MV-4-11 (cell line): ENCODE data around the gene CPT1A.
A peak's percentile ranks its signal among the peaks of the same experiment; 100 is the strongest.
"Not testable (repeated sequence)": the region's sequence is repeated elsewhere in the genome, so short reads cannot be mapped to it uniquely, and the experiment has no call there.

ENCODE experiments used
- DNase-seq: peaks from one replicate; lab custom pipeline; 2025; lab: John Stamatoyannopoulos, UW

The CPT1A gene

GRCh38 chr11:68841718-68842426, at the start of gene CPT1A:
TSS of gene CPT1A (minus strand) at chr11:68841916. CDS start at chr11:68815474, 26,442 bp downstream.
- DNase-seq = peak; percentile 40

GRCh38 chr11:68890490-68891231, 48.9 kb upstream of the CPT1A start:
- no peak for DNase-seq

DNA sequence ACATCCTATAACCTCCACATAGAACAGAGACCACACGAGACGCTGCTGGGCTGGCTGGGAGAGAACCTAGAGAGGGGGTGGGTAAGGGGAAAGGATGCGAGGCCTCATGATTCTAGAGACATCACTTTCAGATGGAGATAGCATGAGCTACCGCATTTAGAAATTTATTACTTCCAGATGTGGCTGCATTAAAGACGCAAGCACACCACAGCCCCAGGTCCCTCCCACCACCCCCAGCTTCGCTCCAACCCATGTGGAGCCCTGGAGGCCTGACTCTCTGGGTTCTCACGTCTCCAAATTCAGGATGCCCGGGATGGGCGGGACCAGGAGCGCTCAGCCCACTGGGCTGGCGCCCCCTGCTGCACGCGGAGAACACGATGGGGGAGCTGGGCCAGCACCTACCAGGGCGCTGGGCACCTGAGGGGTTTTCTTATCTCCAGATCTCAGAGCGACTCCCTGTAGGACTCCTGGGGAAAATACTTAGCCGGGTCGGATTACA, 48.3 kb upstream of the CPT1A start:
- no peak for DNase-seq

GRCh38 chr11:68884827-68885226, 43.1 kb upstream of the CPT1A start:
- DNase-seq = not testable (repeated sequence)

- DNase-seq = no peak
Observed at GRCh38 chr11:68882391-68882790, 40.7 kb upstream of the CPT1A start.

GRCh38 chr11:68881320-68881719, 39.6 kb upstream of the CPT1A start:
- DNase-seq = no peak

GRCh38 chr11:68880851-68881250, 39.1 kb upstream of the CPT1A start:
- DNase-seq = no peak

- DNase-seq = no peak
Observed at GRCh38 chr11:68878022-68878421, 36.3 kb upstream of the CPT1A start.

- no peak for DNase-seq
Observed at GRCh38 chr11:68872216-68873003, 30.7 kb upstream of the CPT1A start.

DNA sequence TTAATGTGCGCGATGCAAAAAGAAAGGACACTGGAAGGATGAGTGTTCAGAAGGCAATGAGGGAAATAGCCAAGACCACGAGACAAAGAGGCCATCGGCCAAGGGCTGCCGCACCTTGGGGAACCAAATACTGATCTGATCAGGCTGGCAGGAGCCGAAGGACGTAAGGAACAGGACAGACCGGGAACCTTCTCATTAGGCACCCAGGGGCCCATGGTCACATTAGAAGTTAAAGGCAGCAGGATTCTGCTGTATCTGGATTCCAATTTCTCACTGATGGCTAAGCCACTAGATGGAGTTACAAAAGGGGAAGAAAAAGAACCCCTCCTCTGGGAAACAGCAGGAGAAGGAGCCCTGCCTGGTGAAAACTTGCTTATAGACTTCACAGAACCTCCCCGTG, 28.8 kb upstream of the CPT1A start:
- DNase-seq = peak; percentile 27

- DNase-seq = no peak
Observed at GRCh38 chr11:68868221-68868835, 26.6 kb upstream of the CPT1A start.

DNA sequence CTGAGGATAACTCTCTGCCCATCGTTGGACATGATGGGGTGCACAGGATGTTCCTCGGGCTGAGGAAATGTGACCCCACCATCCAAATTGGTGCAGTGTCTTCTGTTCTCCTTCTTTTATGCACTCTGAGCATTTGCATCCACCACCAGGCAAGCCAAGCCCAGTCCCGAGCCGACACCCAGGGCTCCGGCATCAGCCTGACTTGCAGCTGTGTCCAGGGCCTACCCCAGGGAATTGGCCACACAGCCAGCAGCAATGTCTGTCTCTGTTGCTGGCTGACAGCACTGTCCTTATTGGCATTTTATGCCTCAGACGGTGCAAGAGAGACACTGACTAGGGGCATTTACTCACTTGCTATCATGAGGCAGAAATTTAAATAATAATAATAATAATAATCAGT, 25.4 kb upstream of the CPT1A start:
- DNase-seq = no peak

- no peak for DNase-seq
Observed at GRCh38 chr11:68865241-68865640, 23.5 kb upstream of the CPT1A start.

DNA sequence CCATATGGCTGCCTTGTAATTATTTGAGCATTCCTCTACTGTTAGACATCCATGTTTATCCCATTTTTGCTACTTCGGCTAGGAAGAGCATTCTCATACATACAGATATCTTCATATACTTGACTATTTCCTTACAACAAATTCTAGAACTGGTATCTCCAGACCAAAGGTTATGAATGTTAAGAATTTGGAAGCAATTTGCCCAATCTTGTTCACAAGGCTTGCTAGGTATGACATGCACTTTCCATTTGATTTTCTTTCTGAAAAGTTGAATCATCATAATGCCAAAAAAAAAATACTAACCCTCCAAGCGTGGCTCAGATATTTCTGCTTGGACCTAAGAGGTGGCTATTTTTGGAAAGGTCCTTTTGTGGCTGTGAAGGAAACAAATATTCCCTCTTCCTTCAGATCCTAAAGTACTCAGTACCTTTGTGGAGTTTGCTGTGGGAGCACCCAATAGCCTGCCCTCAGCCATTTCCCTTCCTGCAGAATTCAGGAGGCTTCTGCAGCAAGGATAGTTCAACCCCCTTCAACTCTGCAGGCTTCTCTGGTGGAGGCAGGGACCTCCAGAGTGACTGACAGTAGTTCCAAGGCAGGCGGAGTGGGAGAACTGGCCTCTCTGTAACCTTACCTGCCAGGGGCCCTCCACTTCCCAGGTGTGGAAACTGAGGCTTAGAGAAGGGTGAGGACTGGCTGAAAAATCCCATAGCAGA, 22.0 kb upstream of the CPT1A start:
- DNase-seq = no peak

GRCh38 chr11:68862421-68862820, 20.7 kb upstream of the CPT1A start:
- DNase-seq = no peak

DNA sequence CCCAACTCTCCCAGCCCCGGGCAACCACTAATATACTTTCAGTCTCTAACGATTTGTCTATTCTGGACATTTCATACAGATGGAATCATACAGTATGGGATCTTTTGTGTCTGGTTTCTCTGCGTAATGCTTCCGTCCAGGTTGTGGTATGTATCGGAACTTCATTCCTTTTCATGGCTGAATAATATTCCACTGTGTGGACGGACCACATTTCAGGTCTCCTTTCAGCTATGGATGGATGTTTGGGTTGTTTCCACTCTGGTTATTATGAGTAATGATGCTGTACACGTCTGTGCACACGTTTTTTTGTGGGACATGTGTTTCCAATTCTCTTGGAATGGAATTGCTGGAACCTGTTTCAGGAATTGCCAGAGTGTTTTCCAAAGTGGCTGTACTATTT, 17.4 kb upstream of the CPT1A start:
- DNase-seq = no peak

DNA sequence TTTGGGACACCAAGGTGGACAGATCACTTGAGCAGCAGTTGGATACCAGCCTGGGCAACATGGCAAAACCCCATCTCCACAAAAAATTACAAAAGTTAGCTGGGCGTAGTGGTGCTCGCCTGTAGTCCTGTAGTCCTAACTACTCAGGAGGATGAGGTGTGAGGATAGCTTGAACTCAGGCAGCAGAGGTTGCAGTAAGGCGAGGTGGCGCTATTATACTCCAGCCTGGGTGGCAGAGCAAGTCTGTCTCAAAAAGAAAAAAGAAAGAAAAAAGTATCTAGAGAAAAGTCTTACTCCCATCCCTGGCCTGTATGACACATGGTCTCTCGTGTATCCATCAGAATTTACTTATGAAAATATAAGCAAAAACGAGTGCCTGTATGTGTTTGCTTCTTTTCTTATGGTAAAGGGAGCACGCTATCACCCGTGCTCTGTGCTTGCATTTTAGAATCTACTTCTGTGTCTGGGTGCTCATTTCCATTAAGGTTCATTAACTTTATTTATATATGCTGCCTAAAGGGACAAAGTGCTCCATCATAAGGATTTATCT, 15.4 kb upstream of the CPT1A start:
- no peak for DNase-seq

DNA sequence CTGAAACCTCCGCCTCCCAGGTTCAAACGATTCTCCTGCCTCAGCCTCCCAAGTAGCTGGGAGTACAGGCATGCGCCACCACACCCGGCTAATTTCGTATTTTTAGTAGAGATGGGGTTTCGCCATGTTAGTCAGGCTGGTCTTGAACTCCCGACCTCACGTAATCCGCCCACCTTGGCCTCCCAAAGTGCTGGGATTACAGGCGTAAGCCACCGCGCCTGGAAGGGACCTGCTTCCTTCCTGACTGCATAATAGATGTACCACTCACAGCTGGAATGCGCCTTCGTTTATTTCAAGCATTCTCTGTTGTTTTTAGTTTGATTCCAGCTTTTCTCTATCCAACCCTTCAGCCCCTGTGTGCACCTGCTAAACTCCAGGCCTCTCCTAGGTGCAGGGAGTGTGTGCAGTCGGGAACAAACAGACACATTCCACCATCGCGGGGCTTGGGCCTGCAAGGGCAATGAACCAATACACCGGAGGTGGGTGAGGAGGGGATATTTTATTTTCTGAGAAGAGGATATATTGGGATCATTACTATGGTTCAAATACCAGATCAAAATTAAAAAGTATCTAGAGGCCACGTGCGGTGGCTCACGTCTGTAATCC, 14.8 kb upstream of the CPT1A start:
- DNase-seq = not testable (repeated sequence)

DNA sequence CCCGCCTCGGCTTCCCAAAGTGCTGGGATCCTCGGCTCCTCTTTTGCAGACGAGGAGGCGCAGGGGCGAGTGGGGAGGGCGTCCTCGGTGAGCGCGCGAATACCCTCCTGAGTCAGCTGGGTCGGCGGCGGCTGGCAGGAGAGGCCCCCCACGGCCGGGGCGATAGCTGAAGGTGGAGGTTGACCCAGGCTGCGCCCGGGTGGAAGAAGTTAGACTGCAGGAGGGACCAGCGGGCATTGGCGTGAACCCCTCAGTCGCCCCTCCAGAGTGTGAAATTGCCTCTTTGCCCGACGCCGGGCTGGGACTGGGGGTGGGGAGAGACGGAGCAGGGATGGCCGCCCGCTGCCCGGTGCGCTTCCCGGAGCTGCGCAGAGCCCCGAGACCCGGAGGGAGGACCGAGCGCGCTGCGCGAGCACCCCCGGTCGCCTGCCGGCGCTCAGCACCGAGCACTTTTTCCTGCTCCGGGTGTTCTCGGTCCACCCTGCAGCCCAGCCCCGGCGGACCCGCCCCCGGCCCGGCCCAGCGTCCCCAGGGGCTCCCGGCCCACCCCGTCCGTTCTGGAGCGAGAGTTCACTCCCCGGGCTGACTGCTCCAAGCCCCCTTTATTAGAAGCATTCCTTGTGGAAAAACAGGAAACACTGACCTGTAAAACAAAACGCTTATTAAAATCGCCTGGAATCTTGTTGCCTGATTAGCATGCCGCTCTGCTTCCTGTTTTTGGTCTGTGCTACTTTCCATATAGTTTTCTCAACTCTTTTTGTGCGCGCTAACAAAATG, 13.7 kb upstream of the CPT1A start:
- peak; percentile 42 for DNase-seq
